Effector CD4-positive, alpha-beta T cell (primary cell): ENCODE results near the gene PER3.
"Not testable (repeated sequence)": the region's sequence is repeated elsewhere in the genome, so short reads cannot be mapped to it uniquely, and the experiment has no call there.

Experiments used
- DNase-seq: peaks from one replicate; pipeline ENCODE4 v3.0.0-alpha.2; 2020

Gene PER3

GRCh38 chr1:7780976-7781375, 3.1 kb upstream of the PER3 start:
- no peak for DNase-seq

- DNase-seq = no peak
Observed at GRCh38 chr1:7781501-7781900, 2.6 kb upstream of the PER3 start.

GRCh38 chr1:7781923-7782495, 2.1 kb upstream of the PER3 start:
- no peak for DNase-seq

GRCh38 chr1:7783178-7783711, 846 bp upstream of the PER3 start:
- no peak for DNase-seq

GRCh38 chr1:7784492-7785071, 491 bp downstream of the PER3 start:
- DNase-seq = no peak

GRCh38 chr1:7785108-7785507, 1.0 kb downstream of the PER3 start:
- no peak for DNase-seq

GRCh38 chr1:7786795-7787194, 2.7 kb downstream of the PER3 start:
- DNase-seq = no peak

GRCh38 chr1:7789828-7790227, 5.7 kb downstream of the PER3 start:
- DNase-seq = no peak

- DNase-seq = not testable (repeated sequence)
Observed at GRCh38 chr1:7791027-7791426, 6.9 kb downstream of the PER3 start.

GRCh38 chr1:7795406-7795805, 11.3 kb downstream of the PER3 start:
- no peak for DNase-seq

- no peak for DNase-seq
Observed at GRCh38 chr1:7805460-7805859, 21.4 kb downstream of the PER3 start.

- DNase-seq = no peak
Observed at GRCh38 chr1:7808253-7808844, 24.3 kb downstream of the PER3 start.

GRCh38 chr1:7809742-7810141, 25.7 kb downstream of the PER3 start:
- no peak for DNase-seq

GRCh38 chr1:7810395-7810794, 26.3 kb downstream of the PER3 start:
- no peak for DNase-seq

GRCh38 chr1:7811476-7811875, 27.4 kb downstream of the PER3 start:
- DNase-seq = no peak

- no peak for DNase-seq
Observed at GRCh38 chr1:7813677-7814373, 29.7 kb downstream of the PER3 start.

GRCh38 chr1:7821282-7821681, 37.2 kb downstream of the PER3 start:
- DNase-seq = no peak

GRCh38 chr1:7824701-7825100, 40.6 kb downstream of the PER3 start:
- no peak for DNase-seq

- no peak for DNase-seq
Observed at GRCh38 chr1:7826363-7826762, 42.3 kb downstream of the PER3 start.

- DNase-seq = peak; percentile 3
Observed at GRCh38 chr1:7827126-7827955, 43.2 kb downstream of the PER3 start.

GRCh38 chr1:7831458-7831857, 47.4 kb downstream of the PER3 start:
- no peak for DNase-seq

- no peak for DNase-seq
Observed at GRCh38 chr1:7833035-7833434, 48.9 kb downstream of the PER3 start.

GRCh38 chr1:7838714-7839113, 54.6 kb downstream of the PER3 start:
- no peak for DNase-seq
